GM12875 (cell line): Measurements from ENCODE around the gene CCR2.

Source experiments
- H3K4me3 ChIP-seq: one replicate; pipeline ENCODE4 v1.5.1; 2011; ENCODE audit warnings: low read depth, low read length, control low read depth
- TF ChIP-seq, protein P1 (sequence below): IDR thresholded peaks from 2 replicates; pipeline ENCODE4 v1.5.1; 2011; ENCODE audit warnings: low read depth, mild to moderate bottlenecking, control low read depth, inconsistent platforms, low read length, moderate library complexity, borderline replicate concordance; ENCODE audit not compliant: insufficient read depth

The CCR2 gene

DNA sequence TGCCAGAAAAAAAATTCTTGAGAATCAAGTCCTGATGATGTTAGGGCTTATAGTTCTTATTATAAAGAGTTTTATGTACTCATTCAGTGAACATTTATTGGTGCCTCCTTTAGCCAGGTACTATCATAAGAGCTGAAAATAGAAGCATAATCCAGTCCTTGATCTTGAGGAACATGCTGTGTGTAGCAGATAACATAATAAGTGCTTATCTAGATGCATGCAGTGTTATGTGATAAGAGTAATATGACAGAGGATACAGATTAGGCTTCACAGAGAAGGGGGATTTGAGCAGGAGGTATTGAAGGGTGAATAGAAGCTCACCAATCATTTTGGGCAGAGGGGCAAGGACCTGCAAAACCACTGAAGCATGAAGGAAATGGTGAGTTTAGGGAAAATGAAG lies 1.1 kb downstream of the CCR2 start:
- H3K4me3 ChIP-seq: no peak overlapping the region
- TF ChIP-seq, protein P1, sequence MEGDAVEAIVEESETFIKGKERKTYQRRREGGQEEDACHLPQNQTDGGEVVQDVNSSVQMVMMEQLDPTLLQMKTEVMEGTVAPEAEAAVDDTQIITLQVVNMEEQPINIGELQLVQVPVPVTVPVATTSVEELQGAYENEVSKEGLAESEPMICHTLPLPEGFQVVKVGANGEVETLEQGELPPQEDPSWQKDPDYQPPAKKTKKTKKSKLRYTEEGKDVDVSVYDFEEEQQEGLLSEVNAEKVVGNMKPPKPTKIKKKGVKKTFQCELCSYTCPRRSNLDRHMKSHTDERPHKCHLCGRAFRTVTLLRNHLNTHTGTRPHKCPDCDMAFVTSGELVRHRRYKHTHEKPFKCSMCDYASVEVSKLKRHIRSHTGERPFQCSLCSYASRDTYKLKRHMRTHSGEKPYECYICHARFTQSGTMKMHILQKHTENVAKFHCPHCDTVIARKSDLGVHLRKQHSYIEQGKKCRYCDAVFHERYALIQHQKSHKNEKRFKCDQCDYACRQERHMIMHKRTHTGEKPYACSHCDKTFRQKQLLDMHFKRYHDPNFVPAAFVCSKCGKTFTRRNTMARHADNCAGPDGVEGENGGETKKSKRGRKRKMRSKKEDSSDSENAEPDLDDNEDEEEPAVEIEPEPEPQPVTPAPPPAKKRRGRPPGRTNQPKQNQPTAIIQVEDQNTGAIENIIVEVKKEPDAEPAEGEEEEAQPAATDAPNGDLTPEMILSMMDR: no peak

DNA sequence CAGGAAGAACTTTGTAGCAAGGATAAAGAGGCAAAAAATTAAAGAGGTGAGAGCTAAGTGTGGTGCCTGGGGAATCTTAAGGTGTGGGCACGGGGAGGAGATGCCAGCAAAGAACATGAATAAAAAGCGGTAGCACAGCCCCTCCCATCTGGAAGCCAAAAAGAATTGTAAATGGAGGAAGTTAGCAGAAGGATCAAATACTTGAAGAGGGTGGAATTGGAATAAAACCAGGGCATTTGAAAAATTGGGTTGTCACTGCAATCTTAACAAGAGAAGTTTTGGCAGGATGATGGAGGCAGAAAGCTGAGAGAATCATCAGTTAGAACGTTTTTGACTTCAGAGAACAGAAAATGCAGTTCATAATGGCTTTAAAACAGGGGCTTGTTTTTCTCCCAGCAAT lies 2.4 kb downstream of the CCR2 start:
- TF ChIP-seq, protein P1: no peak
- H3K4me3 ChIP-seq: no peak overlapping the region

- no peak overlapping the region for H3K4me3 ChIP-seq
- TF ChIP-seq, protein P1: no peak
These were observed 3.0 kb downstream of the CCR2 start for GRCh38 chr3:46356909-46357308.

- no peak overlapping the region for H3K4me3 ChIP-seq
- TF ChIP-seq, protein P1: no peak
These were observed 4.6 kb downstream of the CCR2 start for GRCh38 chr3:46358466-46358865.

DNA sequence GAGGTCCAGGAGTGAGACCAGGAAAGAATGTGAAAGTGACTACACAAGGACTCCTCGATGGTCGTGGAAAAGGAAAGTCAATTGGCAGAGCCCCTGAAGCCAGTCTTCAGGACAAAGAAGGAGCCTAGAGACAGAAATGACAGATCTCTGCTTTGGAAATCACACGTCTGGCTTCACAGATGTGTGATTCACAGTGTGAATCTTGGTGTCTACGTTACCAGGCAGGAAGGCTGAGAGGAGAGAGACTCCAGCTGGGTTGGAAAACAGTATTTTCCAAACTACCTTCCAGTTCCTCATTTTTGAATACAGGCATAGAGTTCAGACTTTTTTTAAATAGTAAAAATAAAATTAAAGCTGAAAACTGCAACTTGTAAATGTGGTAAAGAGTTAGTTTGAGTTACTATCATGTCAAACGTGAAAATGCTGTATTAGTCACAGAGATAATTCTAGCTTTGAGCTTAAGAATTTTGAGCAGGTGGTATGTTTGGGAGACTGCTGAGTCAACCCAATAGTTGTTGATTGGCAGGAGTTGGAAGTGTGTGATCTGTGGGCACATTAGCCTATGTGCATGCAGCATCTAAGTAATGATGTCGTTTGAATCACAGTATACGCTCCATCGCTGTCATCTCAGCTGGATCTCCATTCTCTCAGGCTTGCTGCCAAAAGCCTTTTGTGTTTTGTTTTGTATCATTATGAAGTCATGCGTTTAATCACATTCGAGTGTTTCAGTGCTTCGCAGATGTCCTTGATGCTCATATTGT lies 6.0 kb downstream of the CCR2 start:
- TF ChIP-seq, protein P1: no peak

DNA sequence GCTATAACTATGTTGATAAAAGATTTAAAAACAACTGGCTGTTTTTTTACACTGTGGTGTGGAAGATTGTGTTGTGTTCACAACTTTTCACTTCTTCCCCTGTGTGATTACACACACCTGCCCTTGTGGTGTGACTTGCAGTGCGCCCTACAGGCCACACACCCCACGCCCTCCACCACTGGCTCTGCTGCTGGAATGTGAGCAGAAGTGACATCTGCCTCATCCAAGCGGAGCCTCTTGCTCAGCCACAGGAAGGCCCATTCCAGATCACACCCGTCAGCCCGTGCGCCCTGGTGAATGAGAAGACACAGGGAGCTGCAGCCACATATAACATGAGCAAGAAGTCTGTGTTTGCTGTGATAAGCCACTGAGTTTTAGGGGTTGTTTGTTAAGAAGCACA lies 7.0 kb downstream of the CCR2 start:
- no peak overlapping the region for H3K4me3 ChIP-seq
- TF ChIP-seq, protein P1: no peak

More for the DNA sequence above, 6.0 kb downstream of the CCR2 start:
- H3K4me3 ChIP-seq: no peak overlapping the region

- TF ChIP-seq, protein P1: no peak
- H3K4me3 ChIP-seq: no peak overlapping the region
These were observed 7.7 kb downstream of the CCR2 start for GRCh38 chr3:46361408-46362283.
